SK-N-MC (cell line): Measurements from ENCODE around the gene PRKN.

Source experiments
- FOXP2 ChIP-seq: optimal IDR thresholded peaks from 2 replicates; pipeline ENCODE3; 2011; ENCODE audit warnings: mild to moderate bottlenecking, moderate library complexity; ENCODE audit not compliant: insufficient read depth; ENCODE audit errors: extremely low read length, control extremely low read depth
- POLR2AphosphoS5 ChIP-seq: IDR thresholded peaks from 2 replicates; pipeline ENCODE4 v1.6.1; 2012; ENCODE audit warnings: mild to moderate bottlenecking, low read depth, low read length, borderline replicate concordance

DNA sequence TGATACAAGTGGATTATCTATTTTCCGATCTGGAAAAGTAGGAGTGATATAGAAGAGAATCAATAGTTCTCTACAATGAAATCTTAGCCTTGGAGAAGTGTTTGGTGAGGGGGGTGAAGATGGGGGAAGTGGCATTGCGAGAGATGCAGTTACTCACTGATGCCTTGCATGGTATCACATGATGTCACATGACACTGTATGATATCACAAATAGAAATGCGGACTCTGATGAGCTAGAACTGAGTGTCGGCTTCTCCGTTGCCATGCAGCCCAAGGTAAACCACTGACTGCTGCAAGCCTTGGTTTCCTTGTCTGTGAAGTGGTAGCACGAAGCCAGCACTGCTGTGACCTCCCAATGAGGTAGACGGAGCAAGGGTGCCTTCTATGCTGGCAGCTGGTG is 1050.4 kb downstream of the PRKN start:
- no peak for TF ChIP-seq FOXP2
- TF ChIP-seq POLR2AphosphoS5, result no peak
